ENCODE measurements around the gene TYK2.
"Not testable (repeated sequence)": the region's sequence is repeated elsewhere in the genome, so short reads cannot be mapped to it uniquely, and the experiment has no call there.

- not testable (repeated sequence) for TF ChIP-seq CTCF (IDR thresholded peaks at IDR 0.05); TCF7L2 (IDR thresholded peaks at IDR 0.05; ENCODE audit: low read depth, low read length); POLR2AphosphoS5 (IDR thresholded peaks at IDR 0.05; ENCODE audit: low read depth, low read length); REST (IDR thresholded peaks at IDR 0.05; ENCODE audit: insufficient read depth in 1 of 2, low read depth in 2 of 2, low read length in 1 of 2)
These were observed 19.0 kb upstream of the TYK2 start for GRCh38 chr19:10399340-10399739.
